ENCODE results near the gene SRPRB.

The SRPRB gene

DNA sequence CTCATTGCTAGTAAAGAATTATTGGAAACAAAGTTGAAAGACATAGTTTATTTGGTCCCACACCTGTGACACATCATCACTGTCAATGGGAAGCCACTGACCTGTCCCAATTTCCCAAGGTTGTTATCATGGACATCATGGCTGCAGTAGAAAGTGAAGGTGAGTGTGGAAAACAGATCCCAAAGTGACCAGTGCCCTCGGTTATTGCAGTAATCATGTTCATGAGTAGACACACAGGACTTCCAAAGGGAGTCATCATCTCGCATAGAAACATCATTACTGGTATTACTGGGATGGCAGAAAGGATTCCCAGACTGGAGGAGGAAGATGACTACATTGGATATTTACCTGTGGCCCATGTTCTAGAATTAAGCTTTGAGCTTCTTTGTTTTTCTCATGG, 44.7 kb upstream of the SRPRB start:
- H3K27ac ChIP-seq, result no peak overlapping the region
- TF ChIP-seq, protein P1, sequence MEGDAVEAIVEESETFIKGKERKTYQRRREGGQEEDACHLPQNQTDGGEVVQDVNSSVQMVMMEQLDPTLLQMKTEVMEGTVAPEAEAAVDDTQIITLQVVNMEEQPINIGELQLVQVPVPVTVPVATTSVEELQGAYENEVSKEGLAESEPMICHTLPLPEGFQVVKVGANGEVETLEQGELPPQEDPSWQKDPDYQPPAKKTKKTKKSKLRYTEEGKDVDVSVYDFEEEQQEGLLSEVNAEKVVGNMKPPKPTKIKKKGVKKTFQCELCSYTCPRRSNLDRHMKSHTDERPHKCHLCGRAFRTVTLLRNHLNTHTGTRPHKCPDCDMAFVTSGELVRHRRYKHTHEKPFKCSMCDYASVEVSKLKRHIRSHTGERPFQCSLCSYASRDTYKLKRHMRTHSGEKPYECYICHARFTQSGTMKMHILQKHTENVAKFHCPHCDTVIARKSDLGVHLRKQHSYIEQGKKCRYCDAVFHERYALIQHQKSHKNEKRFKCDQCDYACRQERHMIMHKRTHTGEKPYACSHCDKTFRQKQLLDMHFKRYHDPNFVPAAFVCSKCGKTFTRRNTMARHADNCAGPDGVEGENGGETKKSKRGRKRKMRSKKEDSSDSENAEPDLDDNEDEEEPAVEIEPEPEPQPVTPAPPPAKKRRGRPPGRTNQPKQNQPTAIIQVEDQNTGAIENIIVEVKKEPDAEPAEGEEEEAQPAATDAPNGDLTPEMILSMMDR (conservative IDR thresholded peaks at IDR 0.05), result no peak

DNA sequence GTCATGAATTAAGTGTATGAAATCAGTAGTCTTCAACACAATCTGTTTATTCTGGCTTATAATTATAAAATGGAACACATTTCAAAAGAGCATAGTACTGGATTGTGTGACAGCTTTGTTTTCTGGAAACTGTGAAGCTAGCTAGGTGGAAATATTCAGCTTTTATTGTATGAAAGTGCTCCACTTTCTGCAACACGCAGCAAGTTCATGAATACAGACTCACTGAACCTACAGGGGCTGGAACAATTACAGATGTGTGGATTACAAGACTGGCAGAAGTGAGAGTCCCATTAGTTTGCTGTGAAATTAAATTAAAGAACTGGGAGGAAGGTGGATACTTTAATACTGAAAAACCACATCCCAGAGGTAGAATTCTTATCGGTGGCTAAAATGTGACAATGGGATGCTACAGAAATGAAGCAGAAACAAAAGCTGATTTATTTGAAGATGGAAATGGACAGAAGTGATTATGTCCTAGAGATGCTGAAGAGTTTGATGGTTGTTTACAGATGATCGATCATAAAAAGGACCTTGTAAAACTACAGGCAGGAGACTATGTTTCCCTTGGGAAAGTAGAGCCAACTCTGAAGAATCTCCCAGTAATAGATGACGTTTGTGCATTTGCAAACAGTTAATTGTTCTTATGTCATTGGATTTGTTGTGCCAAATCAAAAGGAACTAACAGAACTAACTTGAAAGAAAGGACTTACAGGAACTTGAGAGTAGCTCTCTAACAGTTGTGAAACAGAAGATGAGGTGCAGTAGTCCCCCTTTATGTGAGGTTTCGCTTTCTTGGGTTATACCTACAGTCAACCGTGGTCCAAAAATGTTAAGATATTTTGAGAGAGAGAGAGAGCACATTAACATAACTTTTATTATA, 43.8 kb upstream of the SRPRB start:
- H3K27ac ChIP-seq, result no peak overlapping the region
- TF ChIP-seq, protein P1 (conservative IDR thresholded peaks at IDR 0.05), result no peak

DNA sequence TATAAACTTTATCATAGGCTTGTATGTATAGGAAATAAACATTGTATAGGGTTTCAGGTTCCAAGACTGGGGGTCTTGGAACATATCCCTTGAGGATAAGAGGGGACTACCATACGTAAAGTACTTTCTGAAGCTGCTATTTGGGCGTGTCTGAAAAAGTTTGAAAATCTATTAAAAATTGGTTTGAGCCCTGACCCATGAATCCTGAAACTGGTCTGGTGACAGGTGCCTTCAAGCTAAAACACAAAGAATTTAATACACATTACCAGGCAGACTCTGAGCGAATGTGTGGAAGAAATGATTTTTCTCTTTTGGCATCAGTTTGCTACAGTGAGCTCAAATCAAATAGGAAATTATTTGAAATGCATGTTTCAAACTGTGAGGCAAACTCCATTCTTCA, 43.1 kb upstream of the SRPRB start:
- TF ChIP-seq, protein P1 (conservative IDR thresholded peaks at IDR 0.05), result no peak
- H3K27ac ChIP-seq, result no peak overlapping the region

DNA sequence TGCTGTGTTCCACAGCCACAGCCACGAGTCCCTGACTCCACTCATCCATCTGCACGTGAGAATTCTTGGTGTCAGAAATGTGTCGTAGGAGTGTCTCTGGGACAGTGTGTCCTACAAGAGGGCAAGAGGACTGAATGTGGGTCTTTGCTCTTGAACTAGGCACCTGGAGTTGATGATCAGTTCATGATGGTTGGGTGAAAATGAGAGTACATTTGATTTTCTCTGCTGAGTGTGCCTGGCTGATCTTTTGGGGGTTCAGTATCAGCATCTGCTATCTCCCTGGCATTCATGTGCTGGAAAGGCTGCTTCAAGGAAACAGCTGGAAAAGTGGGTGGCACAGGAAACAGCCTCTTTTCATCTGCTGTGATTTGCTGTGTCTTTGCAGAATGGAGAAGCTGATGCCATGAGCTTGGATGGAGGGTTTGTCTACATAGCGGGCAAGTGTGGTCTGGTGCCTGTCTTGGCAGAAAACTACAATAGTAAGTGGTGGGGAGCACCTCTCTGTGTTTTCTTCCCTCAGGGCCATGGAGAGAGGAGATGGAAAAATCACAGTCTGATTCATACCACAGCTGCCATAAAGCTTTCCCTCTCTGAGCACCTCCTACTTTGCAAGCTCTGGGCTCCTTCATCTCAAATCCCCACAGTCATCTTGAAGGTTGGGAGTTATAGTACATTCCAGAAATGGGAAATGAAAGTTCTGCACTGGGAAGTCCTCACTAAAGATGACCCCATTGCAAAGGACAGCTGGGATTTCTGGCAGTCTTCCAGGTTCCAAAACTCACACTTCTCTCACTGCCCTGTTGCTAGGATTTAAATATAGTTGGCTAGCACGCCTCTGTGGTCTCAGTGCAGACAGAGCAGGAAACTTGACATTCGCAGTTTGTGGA, 41.6 kb upstream of the SRPRB start:
- TF ChIP-seq, protein P1 (conservative IDR thresholded peaks at IDR 0.05), result no peak
- no peak overlapping the region for H3K27ac ChIP-seq

DNA sequence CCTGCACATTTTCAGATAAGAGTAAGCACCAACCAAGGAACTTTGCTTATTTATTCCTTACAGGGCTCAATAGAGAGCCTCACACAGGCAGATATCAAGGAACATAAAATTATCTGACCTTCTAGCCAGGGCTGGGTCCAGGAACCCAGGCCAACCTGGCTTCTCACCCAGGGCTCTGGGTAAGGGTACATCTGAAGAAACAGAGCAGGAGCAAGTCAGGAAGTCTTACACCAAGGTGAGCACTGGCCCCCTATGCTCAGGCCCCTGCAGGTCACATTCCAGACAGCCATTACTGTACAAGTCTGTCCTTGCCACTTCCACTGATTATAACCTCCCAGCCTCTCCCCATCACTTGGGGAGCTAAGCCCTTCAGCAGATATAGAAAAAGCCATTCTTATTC, 40.4 kb upstream of the SRPRB start:
- H3K27ac ChIP-seq, result no peak overlapping the region
- TF ChIP-seq, protein P1 (conservative IDR thresholded peaks at IDR 0.05), result no peak

DNA sequence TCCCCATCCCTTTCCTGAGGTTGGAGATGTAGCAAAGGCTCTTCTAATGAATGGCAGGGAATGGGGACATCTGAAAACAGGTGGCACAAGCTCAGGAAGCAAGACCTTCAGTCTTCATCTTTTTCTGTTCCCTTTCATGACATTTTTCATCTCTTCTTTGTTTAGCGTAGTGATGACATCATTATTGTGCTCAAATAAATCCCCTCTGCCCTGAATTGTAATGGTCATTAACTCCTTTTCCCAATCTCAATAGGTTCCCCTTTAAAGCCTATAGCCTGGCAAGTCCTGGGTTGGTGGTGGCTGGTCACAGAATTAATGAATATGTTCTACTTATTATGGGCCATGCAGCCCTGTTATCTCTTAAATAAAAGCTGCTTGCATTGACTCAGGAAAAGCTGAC, 38.0 kb upstream of the SRPRB start:
- TF ChIP-seq, protein P1 (conservative IDR thresholded peaks at IDR 0.05), result no peak
- H3K27ac ChIP-seq, result no peak overlapping the region

DNA sequence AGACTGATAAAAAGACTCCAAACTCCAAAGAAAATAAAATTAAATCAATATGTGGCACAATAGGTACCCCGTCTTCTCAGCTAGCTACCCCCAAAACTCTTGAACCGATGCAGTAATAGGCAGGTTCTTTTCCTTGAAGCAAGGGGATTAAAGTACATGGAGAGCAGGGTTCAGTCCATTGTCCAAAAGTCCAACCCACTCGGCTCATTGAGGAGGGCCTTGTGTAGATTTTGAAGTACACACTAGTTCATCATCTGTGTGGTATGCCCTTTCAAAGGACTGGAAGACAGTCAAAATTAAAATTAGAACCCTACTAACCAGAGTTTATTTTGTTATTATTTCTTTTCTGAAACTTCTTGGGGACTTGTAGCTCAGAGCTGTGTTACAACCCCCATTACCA, 36.1 kb upstream of the SRPRB start:
- TF ChIP-seq, protein P1 (conservative IDR thresholded peaks at IDR 0.05), result no peak
- H3K27ac ChIP-seq, result no peak overlapping the region
